Activated naive CD4-positive, alpha-beta T cell treated with anti-CD3 and anti-CD28 coated beads, Interleukin-2, amount 50 U/mL, for 72 hours (primary cell): ENCODE results near the gene GOLGA8A. TPM values are rescaled to one million over a fixed set of nuclear protein-coding genes. Genes with fewer than 3 reads are reported as not detected.
"Not testable (repeated sequence)": the region's sequence is repeated elsewhere in the genome, so short reads cannot be mapped to it uniquely, and the experiment has no call there.

Experiments
- ATAC-seq, 2 donors: fragments of 150-1000 bp; cut with Tn5 transposase; 2 replicates each; pipeline ENCODE4 v1.10.0; 2021; ENCODE audit warnings: mild to moderate bottlenecking in 2 of 2, moderate library complexity in 2 of 2
- DNase-seq, 2 donors: peaks; one replicate each; pipeline ENCODE4 v3.0.0; 2021 to 2022; ENCODE audit warnings: low spot score in 2 of 2
- H3K27ac Mint-ChIP-seq, 2 donors: one replicate each; pipeline ENCODE4 v1.8.0; 2022; ENCODE audit warnings: mild to moderate bottlenecking in 2 of 2, mixed read lengths in 2 of 2
- H3K36me3 Mint-ChIP-seq, 2 donors: one replicate each; pipeline ENCODE4 v1.8.0; 2022; ENCODE audit warnings: mixed read lengths in 2 of 2
- H3K9me3 Mint-ChIP-seq, 2 donors: one replicate each; pipeline ENCODE4 v1.8.0; 2022; ENCODE audit warnings: mixed read lengths in 2 of 2
- total RNA-seq, 2 donors: library from RNA; stranded (reverse); gene quantifications; one replicate each; pipeline ENCODE4 v1.2.3, GENCODE V29; 2022

Gene GOLGA8A
- total RNA-seq, 2 donors from 2014 or later: 131 to 158 TPM

- peaks cover 13 to 32% of the 10 kb centered on the region in 2 donors for H3K36me3 Mint-ChIP-seq
- not testable (repeated sequence) for H3K27ac Mint-ChIP-seq, DNase-seq, ATAC-seq, H3K9me3 Mint-ChIP-seq
These were observed 3.5 kb downstream of the GOLGA8A start for GRCh38 chr15:34433956-34434626.

- not testable (repeated sequence) for H3K27ac Mint-ChIP-seq, ATAC-seq, H3K9me3 Mint-ChIP-seq, DNase-seq
- H3K36me3 Mint-ChIP-seq: peaks cover 6 to 27% of the 10 kb centered on the region in 2 donors
These were observed 7.0 kb downstream of the GOLGA8A start for GRCh38 chr15:34430642-34431041.

DNA sequence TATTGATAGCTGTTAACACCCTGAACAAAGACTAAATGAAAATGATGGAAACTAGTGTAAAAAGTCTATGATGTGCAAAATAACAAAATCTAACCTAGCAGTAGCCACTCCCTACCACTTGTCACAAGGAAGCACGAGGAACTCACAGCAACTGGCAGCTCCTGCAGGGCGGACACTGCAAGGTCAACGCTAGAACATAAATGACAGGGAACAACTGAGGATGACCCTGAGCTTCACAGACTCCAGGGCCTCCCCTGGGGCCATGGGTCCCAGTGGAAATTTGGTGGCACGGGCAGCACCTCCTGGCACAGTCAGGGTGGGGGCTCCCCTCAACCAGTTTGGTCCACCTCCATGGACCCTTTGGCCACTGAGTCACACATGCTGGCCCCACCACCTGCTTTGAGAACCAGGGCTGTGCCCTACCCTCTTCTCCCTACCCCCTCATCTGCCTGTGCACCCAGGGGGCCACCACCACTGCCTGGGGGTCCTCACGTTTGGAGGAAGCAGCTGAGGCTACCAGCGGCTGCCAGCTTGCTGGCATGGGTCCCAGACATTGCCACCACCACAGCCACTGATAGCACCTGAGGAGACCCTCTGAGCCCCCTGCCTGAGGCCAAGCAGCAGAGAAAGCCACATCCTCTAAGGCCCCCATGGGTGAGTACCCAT, 14.1 kb downstream of the GOLGA8A start:
- not testable (repeated sequence) for ATAC-seq, DNase-seq, H3K36me3 Mint-ChIP-seq, H3K9me3 Mint-ChIP-seq, H3K27ac Mint-ChIP-seq

- not testable (repeated sequence) for H3K27ac Mint-ChIP-seq, H3K36me3 Mint-ChIP-seq, DNase-seq, H3K9me3 Mint-ChIP-seq, ATAC-seq
These were observed 16.7 kb downstream of the GOLGA8A start for GRCh38 chr15:34420953-34421352.

DNA sequence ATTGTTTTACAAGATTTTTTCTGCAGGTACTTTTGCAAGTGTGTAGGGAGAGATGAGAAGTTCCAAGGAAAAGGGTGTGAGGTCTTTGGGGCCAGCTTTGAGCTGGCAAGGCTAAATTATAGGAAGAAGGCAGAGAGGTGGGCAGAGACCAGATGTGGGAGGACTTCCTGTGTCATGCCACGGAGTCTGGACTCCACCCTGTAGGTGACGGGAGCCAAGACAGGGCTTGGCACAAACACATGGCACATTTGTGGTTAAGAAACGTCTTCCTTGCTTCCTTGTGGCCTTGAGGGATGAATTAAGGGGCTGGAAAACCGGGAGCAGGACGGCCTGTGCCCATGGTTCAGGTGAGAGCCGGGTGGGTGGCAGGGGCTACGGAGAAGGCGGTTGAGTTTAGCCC, 19.2 kb downstream of the GOLGA8A start:
- not testable (repeated sequence) for ATAC-seq, H3K36me3 Mint-ChIP-seq, H3K9me3 Mint-ChIP-seq, DNase-seq
- H3K27ac Mint-ChIP-seq: peak overlapping the region in 1 of 2 donors; percentile 8

DNA sequence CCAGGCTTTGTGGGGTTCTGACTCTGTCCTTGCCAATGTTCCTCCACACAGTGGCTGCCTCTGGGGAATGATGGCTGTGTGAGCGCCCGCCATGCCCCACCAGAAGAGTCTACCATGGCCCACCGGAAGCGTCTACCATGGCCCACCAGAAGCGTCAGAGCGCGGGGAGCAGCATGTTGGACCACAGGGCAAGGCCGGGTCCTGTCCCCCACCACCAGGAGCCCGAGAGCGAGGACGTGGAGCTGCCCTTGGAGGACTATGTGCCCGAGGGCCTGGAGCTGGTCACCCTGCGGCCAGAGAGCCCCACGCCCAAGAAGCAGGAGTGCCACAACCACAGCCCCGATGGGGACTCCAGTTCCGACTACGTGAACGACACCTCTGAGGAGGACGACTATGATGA, 28.1 kb downstream of the GOLGA8A start:
- not testable (repeated sequence) for DNase-seq, H3K9me3 Mint-ChIP-seq, H3K36me3 Mint-ChIP-seq, H3K27ac Mint-ChIP-seq, ATAC-seq

DNA sequence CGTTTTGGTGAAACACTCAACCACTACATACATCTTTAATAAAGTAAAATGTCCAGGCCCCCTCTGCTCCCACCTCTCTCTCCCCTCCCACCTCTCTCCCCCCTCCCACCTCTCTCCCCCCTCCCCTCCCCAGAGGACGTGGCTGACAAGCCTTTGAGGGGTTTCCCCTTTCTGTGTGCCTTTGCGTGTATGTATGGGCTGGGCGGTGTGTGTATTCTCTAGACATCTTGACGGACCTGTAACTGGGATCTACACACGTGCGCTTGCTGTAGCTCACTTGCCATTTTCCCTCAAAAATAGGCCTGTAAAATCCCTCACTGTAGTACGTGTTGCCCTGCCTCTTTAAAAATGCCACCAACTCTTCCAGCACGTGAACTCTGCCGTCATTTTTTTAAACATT, 28.6 kb downstream of the GOLGA8A start:
- H3K36me3 Mint-ChIP-seq, H3K27ac Mint-ChIP-seq, H3K9me3 Mint-ChIP-seq, DNase-seq, ATAC-seq: not testable (repeated sequence)

DNA sequence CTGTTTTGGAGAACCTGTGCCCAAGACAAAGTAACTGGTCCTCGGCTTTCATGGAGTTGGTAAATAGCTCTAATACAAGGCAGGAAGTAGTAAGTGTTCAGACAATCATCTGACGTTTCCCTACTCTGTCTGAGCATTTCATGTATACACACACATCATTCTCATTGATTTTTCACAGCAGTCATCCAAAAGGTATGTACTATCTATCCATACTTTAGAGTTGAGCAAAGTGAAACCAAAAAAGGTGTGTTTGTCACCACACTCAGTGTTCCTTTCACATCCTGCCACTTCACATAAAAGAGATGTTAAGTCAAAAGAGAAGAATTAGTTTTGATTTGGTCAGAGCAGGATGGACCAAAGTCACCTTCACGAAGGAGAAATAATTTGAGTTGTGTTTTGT, 33.7 kb downstream of the GOLGA8A start:
- peak; percentile 83 to 84 for ATAC-seq

GRCh38 chr15:34403160-34403598, 34.4 kb downstream of the GOLGA8A start:
- H3K27ac Mint-ChIP-seq, H3K36me3 Mint-ChIP-seq, H3K9me3 Mint-ChIP-seq, DNase-seq: not testable (repeated sequence)
- ATAC-seq: peak; percentile 78 to 80

More for the DNA sequence above, 33.7 kb downstream of the GOLGA8A start:
- DNase-seq, H3K27ac Mint-ChIP-seq, H3K36me3 Mint-ChIP-seq, H3K9me3 Mint-ChIP-seq: not testable (repeated sequence)

GRCh38 chr15:34397637-34398259, 39.9 kb downstream of the GOLGA8A start:
- H3K36me3 Mint-ChIP-seq, DNase-seq, H3K27ac Mint-ChIP-seq, H3K9me3 Mint-ChIP-seq: not testable (repeated sequence)
- peak; percentile 91 to 98 for ATAC-seq

GRCh38 chr15:34392981-34393380, 44.6 kb downstream of the GOLGA8A start:
- not testable (repeated sequence) for DNase-seq, H3K9me3 Mint-ChIP-seq, ATAC-seq, H3K27ac Mint-ChIP-seq, H3K36me3 Mint-ChIP-seq

DNA sequence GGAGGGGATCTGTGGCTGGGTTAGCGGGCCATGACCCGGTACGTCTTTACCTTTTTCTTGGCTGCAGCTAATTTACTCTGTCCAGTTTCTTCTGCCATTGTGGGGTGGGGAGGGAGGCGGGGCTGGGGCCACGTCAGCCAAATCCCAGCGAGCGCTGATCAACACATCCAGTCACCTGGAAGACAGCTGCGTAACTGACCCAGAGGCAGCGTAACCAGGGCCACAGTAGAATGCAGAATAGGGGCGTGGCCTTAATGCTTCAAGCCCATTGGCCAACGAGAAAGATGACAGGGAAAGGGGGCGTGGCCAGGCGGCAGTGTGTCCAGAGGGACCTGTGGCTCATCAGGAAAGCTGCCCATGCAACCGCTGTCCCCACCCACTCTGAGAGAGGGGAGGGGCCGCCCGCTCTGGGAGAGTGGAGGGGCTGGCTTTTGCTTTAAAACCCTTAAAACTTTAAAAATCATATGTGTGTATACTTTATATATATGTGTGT, 48.0 kb downstream of the GOLGA8A start:
- not testable (repeated sequence) for H3K36me3 Mint-ChIP-seq, DNase-seq, H3K9me3 Mint-ChIP-seq, ATAC-seq, H3K27ac Mint-ChIP-seq

Other genes starting within 250 kb of the GOLGA8A start
- gene KATNBL1, start 227.7 kb downstream of the GOLGA8A start, total RNA-seq: 10 to 100 TPM; 49.9 to 53.0 TPM
- gene EMC4, start 212.8 kb downstream of the GOLGA8A start, total RNA-seq: 100 to 1,000 TPM in 1 of 2 donors, 10 to 100 TPM in 1; 90.4 to 107 TPM
- 10 to 100 TPM; 29.9 to 45.1 TPM for gene SLC12A6, start 100.0 kb downstream of the GOLGA8A start, total RNA-seq
- 100 to 1,000 TPM; 182 to 202 TPM for gene NOP10, start 94.7 kb downstream of the GOLGA8A start, total RNA-seq
- gene NUTM1, start 94.5 kb downstream of the GOLGA8A start, total RNA-seq: not detected
- gene LPCAT4, start 70.6 kb downstream of the GOLGA8A start, total RNA-seq: 10 to 100 TPM; 69.0 to 88.4 TPM
- 100 to 1,000 TPM; 148 to 163 TPM for gene GOLGA8B, start 145.8 kb upstream of the GOLGA8A start, total RNA-seq